HG03097 (cell line): Measurements from ENCODE around the gene OR14C36.
"Not testable (repeated sequence)": the region's sequence is repeated elsewhere in the genome, so short reads cannot be mapped to it uniquely, and the experiment has no call there.

Experiments
- ATAC-seq: cut with Tn5 transposase; IDR thresholded peaks from one replicate; pipeline ENCODE4 v1.9.1; 2021; ENCODE audit not compliant: unreplicated experiment, low FRiP score

The OR14C36 gene, protein sequence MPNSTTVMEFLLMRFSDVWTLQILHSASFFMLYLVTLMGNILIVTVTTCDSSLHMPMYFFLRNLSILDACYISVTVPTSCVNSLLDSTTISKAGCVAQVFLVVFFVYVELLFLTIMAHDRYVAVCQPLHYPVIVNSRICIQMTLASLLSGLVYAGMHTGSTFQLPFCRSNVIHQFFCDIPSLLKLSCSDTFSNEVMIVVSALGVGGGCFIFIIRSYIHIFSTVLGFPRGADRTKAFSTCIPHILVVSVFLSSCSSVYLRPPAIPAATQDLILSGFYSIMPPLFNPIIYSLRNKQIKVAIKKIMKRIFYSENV

DNA sequence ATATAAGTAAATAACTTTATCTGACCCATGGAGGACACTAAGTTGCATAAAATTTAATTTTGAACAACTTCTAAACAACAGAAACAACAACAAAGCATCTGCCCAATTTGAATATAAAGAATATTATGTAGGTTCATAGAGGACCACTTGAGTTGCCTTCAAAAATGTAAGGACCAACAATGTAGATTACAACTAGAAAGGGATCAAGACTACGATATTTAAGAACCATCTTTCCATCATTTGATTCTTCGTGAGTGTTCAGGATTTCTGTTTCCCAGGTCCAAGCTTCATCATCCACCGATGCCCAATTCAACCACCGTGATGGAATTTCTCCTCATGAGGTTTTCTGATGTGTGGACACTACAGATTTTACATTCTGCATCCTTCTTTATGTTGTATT, at the start of gene OR14C36:
Gene OR14C36, plus strand, starts transcription at position 301 of the 400 bp plus-strand sequence. Its CDS starts 0 bp downstream, at position 301.
- ATAC-seq, result no peak

DNA sequence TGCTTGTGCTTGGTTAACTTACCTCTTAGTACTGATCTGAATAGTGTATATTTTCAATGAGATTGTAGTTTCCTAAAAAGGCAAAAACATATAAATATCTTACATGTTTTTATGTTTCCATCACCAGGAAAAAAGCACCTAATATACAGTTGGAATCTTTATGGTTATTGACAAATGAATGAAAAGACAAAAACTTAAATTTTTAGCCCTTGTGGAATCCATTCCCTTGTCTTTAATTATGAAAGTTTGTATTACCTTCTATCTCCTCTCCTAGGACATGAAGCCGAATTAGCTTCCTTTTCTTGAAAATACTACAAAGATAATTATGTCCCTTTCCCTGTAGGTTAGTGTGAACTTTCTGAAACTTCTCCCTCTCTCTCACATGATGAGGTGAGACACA, 45.3 kb upstream of the OR14C36 start, which contains the start of gene OR2T12:
Gene OR2T12, minus strand, starts transcription at position 101 of the 400 bp plus-strand sequence. CDS start 7,846 bp downstream, outside the sequence.
- no peak for ATAC-seq

DNA sequence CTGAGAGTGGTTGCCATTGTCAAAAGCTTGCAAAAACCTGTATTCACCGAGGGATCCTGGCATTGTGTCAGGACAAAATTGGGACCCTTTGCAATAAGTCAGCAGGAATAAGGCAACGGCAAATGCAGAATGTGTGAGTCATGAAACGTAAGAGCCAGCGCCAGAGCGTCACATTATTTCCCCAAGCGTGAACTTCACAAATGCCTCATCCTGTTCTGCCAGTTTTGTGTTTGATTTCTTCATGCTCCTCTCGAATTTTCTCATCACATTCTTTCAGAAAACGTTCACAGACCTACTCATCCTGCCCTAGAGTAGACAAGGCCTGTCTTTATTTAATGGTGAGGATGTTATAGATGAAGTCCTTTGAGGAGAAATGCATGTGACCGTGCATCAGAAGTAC, 42.9 kb upstream of the OR14C36 start:
- ATAC-seq, result not testable (repeated sequence)

DNA sequence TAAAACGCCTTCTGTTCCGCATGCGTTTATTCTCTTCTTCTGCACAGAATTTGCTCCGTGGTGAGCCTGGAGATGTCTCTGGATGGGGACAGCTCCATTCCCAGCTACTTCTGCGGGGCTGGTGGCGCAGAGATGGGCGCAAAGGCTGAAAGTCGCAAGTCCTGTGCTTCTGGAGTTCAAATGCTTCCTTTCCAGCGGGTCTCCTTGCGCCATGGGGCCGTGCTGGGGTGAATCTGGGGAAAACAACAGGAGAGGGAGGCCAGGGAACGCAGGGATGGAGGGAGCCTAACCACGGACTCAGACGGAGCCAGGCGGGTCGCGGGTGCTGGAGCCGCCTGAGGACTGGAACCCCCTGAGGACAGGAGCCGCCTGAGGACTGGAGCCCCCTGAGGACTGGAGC, 42.5 kb upstream of the OR14C36 start:
- ATAC-seq, result no peak

DNA sequence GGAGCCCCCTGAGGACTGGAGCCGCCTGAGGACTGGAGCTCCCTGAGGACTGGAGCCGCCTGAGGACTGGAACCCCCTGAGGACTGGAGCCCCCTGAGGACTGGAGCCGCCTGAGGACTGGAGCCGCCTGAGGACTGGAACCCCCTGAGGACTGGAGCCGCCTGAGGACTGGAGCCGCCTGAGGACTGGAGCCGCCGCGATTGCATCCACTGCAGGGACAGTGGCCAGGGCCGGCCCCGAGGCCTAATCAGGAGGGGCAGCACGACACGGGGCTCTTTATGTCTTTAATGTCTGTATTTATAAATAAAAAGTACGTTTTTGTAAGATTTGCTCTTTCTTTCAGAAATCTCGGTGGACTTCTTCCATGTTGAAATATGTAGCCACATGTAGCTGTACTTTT, 41.8 kb upstream of the OR14C36 start:
- ATAC-seq, result not testable (repeated sequence)

DNA sequence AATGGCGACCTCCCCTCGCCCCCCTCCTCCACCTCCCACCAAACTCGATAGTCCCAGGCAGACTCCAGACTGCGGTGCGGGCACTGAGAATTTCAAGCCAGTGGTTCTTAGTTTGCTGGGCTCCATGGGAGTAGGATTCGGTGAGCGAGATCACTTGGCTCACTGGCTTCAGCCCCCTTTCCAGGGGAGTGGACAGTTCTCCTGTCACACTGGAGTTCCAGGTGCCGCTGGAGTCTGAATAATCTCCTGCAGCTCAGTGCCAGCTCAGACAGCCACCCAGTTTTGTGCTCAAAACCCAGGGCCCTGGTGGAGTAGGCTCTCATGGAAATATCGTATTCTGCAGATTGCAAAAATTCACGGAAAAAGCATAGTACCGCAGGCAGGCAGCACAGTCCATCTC, 31.8 kb upstream of the OR14C36 start:
- no peak for ATAC-seq

DNA sequence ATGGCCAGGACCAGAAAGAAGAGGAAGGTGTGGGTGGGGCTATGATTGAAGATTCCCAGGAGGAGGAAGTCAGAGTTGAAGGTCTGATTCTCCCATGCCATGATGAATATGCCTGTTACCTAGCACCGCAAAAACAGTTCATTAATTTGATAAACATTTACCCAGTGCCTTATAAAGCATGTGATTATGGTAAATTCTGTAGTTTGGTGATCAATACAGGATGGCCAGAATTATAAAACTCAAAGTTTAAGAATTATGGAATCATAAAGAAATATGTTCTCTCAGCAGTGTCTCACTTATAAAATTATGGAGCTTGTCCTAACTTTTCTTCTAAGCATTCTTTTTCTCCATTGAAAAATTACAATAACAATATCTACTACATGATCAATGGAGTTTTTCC, 24.1 kb upstream of the OR14C36 start, which contains the start of gene OR2M7:
Gene OR2M7, minus strand, starts transcription at position 101 of the 400 bp plus-strand sequence. Its CDS starts 0 bp downstream, at position 101.
- no peak for ATAC-seq

DNA sequence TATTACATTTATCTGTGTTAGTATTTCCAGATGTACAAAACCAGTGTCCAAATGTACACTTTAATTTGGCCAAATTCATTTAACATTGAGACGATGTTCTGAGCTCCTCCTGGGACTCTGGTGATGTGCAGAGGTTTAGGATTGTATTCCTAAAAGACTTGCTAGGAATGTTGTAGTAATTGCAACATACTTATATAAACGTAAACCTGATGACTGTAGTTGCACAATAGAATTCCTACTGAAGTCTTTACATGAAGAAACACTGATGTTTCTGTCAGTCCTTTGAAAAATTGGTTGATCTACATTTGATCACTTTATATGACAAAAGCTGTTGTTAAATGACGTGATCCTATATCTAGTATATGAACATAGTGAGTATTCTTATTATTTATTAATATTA, 5.1 kb upstream of the OR14C36 start:
- ATAC-seq, result no peak

DNA sequence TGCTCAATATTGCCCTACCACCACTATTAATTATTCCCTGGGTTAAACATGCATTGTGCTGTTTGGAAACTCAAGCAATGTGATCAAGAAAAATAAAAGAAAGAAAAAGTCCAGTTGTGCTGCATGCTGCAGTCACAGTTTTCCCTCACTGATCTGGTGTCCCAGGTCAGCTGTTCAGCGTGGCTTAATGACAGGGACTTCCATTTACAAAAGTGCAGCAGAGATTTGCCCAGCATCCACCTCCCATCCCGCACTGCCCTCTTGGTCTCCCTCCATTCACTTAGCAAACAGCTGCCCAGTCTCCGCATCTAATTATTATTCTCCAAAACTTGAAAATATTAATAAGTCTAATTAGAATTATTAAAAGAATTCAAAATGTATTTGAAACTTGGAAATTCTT, 10.8 kb downstream of the OR14C36 start:
- ATAC-seq, result no peak

DNA sequence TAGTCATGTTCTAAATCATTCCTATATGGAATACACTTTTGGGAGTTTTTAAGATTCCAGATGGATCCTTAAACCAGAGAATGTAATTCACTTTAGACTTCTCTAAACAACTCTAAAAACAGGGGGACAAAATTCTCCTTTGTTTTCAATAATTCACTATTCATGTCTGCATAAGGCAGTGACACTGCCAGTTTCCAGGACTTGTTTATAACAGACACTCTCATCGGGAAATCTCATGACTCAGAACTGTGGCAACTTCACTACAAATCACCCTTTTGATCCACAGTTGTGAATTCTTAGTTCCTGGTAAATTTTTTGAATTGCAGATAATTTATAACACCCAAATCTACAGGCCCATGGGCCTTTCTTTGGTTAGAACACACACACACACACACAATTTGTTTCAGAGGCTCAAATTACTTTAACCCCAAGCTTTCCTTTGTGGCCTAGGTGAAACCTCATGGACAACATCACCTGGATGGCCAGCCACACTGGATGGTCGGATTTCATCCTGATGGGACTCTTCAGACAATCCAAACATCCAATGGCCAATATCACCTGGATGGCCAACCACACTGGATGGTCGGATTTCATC, 12.6 kb downstream of the OR14C36 start, which contains the start of gene OR2T4:
Gene OR2T4, plus strand, starts transcription at position 545 of the 595 bp plus-strand sequence. Its CDS starts 0 bp downstream, at position 545.
- ATAC-seq, result no peak

DNA sequence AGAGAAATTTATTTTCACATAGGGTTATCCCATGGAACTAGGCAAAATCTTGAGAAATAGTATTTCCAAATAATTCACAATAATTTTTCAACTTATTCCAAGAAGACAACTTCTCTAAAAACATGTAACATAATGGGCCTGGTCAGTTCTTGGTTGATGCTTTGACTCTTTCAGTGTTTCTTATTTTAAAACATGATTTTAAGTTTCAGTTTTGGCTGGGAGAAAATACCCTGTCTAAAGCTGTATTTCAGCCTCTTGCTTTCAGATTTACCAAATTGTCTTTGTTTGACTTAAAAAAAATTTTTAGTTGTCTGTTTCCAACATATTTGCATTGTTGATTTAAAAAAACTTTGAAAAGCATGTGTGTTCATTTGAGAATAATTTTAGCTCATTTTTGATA, 18.0 kb downstream of the OR14C36 start:
- ATAC-seq, result no peak

DNA sequence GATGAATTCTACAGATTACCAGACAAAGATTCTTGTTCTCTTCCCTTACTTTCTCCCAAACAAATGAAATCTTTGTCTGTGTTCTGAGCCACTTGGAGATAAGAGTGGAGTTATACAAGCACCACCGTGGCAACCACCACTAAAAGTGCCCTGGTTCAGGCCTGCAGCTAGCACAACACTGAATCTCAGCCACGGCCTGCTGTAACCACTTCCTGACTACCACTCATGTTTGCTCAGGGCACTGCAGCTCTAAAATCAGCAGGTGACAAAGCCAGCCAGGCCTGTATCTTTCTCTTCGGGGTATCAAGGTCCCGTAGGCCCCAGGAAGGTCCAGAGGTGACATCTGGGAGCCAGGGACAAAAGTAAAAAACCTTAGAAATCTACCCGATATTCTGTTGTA, 23.8 kb downstream of the OR14C36 start:
- ATAC-seq, result peak; percentile 68

DNA sequence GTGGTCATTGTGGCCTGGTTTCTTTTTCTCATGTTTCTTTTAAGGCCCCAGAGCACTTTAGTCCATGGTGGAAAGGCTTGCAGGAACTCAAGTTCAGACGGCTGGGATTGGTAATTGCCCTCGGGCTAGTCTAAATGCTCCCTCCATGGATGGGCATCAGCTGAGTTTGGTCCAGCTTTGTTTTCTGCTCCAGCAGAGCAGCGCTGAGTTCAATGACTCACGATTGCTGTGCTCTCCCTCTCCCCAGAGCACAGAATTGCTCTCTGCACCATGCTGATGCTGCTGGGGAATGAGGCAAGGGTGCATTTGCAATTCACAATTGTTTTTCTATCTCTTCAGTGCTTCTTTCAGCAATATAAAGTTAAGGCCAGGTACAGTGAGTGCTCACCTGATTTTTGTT, 25.2 kb downstream of the OR14C36 start:
- ATAC-seq, result no peak

DNA sequence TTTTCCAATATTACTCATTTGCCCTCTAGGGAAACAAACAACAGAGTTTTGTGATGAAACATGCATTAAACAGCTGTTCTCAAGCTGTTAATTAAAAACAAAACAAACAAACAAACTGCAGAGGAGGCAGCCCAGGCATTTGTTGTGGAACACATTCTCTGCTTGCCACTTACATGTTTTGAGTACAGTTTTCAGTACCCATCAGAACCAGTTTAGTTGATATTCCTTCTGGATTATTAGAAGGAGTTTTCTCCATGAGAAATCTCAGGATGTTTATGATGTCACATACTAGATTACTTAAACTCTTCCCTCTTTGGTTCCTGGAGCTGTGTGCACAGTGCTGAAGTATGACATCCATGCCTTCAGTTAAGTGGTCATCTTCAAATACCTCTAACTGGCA, 26.9 kb downstream of the OR14C36 start, which contains the start of gene OR2T6:
Gene OR2T6, plus strand, starts transcription at position 301 of the 400 bp plus-strand sequence. CDS start 11,863 bp downstream, outside the sequence.
- ATAC-seq, result no peak

DNA sequence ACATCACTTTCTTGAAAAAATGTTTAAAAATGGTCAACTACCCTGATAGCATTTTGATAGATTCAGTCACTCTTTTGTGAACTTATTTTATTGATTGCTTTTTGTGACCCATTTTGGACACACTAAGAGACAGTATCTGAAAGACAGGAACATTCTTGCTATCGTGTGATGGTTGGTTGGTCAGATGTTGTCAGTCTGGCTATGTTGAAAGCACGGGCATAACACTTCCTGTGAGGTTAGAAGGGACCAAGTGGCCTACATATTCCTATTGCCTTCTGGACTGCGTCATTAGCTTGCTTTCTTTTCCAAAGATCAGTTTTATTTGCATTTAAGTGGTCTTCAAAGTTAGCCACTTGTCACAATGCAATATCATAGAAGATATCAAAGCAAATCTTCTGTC, 28.3 kb downstream of the OR14C36 start:
- no peak for ATAC-seq

DNA sequence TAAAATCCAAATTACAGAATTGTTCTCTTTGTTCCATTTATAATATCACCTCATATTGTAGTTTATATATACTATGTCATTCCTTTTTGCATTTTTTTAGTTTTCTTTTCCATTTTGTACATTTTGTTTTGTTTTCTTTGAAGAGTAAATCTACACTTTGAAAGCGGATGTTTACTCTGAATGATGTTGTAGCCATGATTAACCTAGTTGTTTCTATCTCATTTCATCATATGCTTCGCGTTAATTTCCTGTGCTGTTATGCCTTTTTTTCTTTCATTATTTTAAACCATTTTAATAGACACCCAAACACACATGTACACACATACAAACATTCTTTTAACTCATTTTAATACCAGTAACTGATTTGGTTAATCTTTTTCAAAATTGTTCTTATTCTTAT, 32.3 kb downstream of the OR14C36 start:
- no peak for ATAC-seq

DNA sequence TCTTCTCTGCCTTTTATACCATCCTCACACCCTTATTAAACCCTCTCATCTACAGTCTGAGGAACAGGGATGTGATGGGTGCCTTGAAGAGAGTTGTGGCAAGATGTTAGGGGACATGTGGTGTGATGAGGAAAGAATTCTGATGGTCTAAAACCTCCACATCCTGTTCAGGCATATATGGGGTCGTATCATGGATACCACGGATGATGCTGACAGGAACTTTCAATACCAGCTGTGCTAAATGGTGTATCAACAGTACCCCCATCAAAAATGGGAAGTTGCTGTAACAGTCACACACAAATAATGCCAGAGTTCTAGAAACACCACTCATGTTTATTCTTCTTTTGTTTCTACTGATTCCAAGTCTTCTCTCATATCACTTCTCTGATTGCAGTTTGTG, 39.9 kb downstream of the OR14C36 start:
- ATAC-seq, result no peak

DNA sequence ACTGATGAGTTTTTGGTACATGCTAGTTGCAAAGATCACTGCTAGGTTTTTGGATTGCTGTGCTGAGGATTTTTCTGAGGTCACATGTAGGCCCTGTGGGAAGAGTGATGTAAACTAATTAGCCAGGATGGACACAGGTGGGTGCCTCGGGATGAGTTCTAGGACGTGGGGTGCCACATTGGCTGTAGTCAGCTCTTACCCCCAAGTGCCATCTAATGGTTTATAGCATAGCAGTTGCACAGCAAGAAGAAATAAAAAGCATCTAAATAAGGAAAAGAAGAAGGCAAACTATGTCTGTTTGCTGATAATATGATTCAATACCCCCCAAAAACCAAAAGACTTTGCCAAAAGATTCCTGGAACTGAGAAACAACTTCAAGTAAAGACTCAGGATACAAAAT, 44.5 kb downstream of the OR14C36 start:
- ATAC-seq, result no peak
